ENCODE results near the gene RPTOR.

RPTOR gene

GRCh38 chr17:80820331-80820730, 275.7 kb downstream of the RPTOR start:
- no peak overlapping the region for H3K4me3 ChIP-seq (replicated peaks in 1 of 2; ENCODE audit: low read depth in 2 of 2, low read length in 2 of 2)
- TF ChIP-seq CTCF (IDR thresholded peaks at IDR 0.05; ENCODE audit: low read depth, low read length) = no peak
- DNase-seq (ENCODE audit: low read depth in 2 of 2) = no peak

- no peak for DNase-seq (ENCODE audit: low read depth in 2 of 2)
- H3K4me3 ChIP-seq (replicated peaks in 1 of 2; ENCODE audit: low read depth in 2 of 2, low read length in 2 of 2) = no peak overlapping the region
- no peak for TF ChIP-seq CTCF (IDR thresholded peaks at IDR 0.05; ENCODE audit: low read depth, low read length)
These were observed 276.9 kb downstream of the RPTOR start for GRCh38 chr17:80821546-80821945.

- DNase-seq (ENCODE audit: low read depth in 2 of 2) = no peak
- no peak for TF ChIP-seq CTCF (IDR thresholded peaks at IDR 0.05; ENCODE audit: low read depth, low read length)
- no peak overlapping the region for H3K4me3 ChIP-seq (replicated peaks in 1 of 2; ENCODE audit: low read depth in 2 of 2, low read length in 2 of 2)
These were observed 277.5 kb downstream of the RPTOR start for GRCh38 chr17:80822021-80822699.

GRCh38 chr17:80822700-80823410, 278.2 kb downstream of the RPTOR start:
- DNase-seq (ENCODE audit: low read depth in 2 of 2) = no peak
- TF ChIP-seq CTCF (IDR thresholded peaks at IDR 0.05; ENCODE audit: low read depth, low read length) = no peak
- no peak overlapping the region for H3K4me3 ChIP-seq (replicated peaks in 1 of 2; ENCODE audit: low read depth in 2 of 2, low read length in 2 of 2)

GRCh38 chr17:80824549-80825470, 280.2 kb downstream of the RPTOR start:
- no peak for TF ChIP-seq CTCF (IDR thresholded peaks at IDR 0.05; ENCODE audit: low read depth, low read length)
- no peak overlapping the region for H3K4me3 ChIP-seq (replicated peaks in 1 of 2; ENCODE audit: low read depth in 2 of 2, low read length in 2 of 2)
- DNase-seq (ENCODE audit: low read depth in 2 of 2) = no peak

- no peak for DNase-seq (ENCODE audit: low read depth in 2 of 2)
- no peak for TF ChIP-seq CTCF (IDR thresholded peaks at IDR 0.05; ENCODE audit: low read depth, low read length)
- no peak overlapping the region for H3K4me3 ChIP-seq (replicated peaks in 1 of 2; ENCODE audit: low read depth in 2 of 2, low read length in 2 of 2)
These were observed 281.1 kb downstream of the RPTOR start for GRCh38 chr17:80825471-80826345.

All from cardiac fibroblast (primary cell).